GM15510 (cell line): ENCODE results near the gene MESP2.

Experiments
- POLR2A ChIP-seq: IDR thresholded peaks from 3 replicates; pipeline ENCODE4 v1.6.1; 2011; ENCODE audit warnings: borderline replicate concordance; ENCODE audit not compliant: insufficient read length; ENCODE audit errors: extremely low read depth

Gene MESP2

DNA sequence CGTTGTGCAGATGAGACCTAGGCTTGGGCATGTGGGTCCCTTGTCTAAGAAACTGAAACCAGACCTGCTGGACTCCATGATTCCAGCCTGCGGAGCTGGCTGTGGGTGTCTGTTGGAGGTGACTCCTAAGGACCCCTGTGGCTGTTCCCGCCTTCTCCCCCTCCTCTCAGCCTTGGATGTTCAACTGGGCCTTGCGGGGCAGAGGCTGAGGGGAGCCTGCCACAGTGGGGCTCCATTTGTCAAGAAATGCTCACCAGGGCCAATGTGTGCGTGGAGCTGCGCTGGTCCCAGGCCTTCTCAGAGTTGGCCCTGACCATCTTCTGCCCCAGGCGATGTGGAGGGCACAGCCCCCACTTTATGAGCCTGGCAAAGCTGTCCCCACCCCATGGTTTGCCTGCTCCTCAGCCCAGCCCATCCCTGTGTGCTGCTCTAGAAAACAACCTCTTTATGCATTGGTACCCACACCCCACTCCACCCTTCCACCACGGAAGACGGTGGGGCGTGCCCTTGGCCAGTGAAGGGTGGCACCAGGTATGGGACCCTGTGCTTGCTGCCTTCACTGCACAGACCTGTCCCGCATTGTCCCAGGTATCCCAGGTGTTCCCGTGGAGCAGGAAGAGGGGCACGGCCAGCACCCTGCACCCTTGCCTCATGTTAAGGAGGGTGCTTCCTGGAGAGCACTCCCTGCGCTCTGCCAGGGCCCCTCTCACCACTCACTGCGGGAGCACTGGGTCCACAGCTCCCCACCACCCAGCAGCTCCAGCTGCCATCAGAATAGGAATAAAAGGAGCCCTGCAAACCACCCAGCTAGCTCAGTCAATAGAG lies 7.9 kb downstream of the MESP2 start:
- no peak for TF ChIP-seq POLR2A

DNA sequence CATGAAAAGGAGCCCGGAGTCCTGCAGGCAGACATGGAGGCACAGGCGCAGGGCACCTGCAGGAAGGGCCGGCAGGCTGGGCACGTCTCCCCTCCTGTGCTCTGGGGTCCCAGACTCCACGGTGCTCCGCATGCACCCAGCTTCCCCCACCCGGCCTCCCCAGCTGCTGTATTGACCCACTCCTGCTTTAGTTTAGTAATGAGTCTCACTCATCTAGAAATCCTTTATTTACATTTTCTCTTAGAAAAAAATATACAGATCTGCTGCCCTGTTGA lies 8.5 kb downstream of the MESP2 start:
- TF ChIP-seq POLR2A: no peak

DNA sequence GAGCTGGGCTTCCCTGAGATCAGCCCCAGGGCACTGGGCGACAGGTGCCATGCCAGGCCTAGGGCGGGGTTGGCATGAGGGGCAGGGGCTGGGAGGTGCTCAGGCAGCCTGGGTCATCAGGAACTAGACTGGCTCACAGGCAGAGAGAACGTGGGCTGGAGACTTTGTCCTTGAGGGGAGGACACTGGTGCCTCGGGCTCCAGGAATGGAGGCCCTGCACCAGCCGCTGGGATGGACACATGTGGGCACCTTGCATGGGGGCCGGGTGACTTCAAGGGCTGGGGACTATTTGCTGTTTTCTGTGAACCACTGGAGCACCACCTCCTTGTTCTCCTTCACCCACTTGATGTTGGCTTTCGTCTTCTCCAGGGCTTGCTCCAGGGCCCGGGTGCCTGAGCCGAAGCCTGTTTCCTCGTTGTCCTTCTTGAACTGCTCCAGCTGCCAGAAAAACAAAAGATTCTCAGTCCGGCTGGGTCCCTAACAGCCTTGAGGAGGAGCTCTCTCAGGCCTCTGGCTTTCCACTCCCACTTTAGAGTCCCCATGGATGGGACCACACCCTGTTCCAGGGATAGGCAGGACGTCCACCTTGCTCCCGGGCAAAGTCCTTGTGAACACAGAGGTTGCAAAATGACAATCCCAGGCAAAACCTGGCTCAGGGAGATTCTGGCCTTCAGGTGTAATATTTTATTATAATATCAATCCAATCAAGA lies 9.1 kb downstream of the MESP2 start:
- no peak for TF ChIP-seq POLR2A

DNA sequence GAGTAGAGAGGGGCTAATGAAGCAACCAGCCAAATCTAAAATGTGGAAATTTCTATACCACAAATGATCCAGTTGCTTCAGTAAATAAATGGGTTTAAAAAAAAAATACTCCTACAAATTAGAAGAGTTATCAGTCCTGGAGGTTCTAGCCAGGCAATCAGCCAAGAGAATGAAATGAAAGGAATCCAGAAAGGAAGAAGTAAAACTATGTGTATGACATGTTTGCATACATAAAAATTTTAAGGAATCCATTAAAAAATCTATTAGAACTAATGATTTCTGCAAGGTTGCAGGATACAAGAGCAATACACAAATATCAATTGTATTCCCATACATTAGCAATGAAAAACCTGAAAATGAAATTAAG lies 9.6 kb downstream of the MESP2 start:
- TF ChIP-seq POLR2A: no peak

DNA sequence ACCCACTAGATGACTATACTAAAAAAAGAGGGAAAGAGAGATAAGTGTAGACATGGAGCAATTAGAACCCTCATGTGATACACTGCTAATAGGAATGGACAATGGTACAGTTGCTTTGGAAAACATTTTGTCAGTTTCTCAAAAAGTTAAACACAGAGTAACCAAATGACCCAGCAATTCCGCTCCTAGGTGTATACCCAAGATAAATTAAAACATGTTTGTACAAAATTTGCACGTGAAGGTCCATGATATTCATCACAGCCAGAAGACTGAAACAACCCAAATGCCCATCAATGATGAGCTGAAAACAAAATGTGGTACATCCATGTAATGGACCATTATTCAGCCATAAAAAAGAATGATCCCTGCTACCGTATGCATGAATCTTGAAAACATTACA lies 11.8 kb downstream of the MESP2 start:
- TF ChIP-seq POLR2A: no peak

DNA sequence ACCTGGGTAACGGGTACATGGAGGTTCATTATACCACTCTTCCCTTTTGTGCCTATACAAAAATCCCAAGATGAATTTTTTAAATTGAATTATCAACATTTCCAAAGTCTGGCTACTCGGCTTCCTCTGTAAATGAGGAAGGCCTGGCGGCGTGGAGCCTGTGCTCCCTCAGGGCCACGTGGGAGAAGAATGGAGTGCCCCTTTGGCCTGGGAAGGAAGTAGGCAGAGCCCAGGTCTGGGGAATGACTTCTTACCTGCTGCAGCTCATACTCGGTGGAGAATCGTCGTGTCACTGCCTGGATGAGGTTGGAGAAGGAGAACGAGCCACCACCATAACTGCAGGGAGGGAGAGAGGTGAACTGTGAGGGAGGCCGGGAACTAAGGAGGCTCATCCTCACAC lies 14.1 kb downstream of the MESP2 start:
- no peak for TF ChIP-seq POLR2A

DNA sequence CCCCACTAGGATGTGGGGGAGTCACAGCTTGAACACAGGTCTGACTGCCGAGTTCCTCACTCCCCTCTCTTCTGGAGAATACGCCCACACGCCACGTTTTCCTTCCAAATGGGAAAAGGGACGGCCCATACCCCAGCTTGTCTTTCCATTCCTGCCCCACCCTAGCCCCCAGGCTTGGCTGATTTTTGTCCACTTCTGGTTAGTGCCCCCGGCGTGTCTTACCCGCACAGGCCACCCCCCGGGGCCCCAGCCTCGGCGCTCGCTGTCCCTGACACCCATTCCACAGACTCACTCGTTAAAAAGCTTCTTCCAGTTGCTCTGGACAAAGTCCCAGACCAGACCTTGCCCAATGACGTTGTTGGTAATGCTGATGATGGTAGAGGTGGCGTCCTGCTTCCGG lies 14.5 kb downstream of the MESP2 start:
- no peak for TF ChIP-seq POLR2A

- TF ChIP-seq POLR2A: no peak
These were observed 16.1 kb downstream of the MESP2 start for GRCh38 chr15:89792106-89792805.

DNA sequence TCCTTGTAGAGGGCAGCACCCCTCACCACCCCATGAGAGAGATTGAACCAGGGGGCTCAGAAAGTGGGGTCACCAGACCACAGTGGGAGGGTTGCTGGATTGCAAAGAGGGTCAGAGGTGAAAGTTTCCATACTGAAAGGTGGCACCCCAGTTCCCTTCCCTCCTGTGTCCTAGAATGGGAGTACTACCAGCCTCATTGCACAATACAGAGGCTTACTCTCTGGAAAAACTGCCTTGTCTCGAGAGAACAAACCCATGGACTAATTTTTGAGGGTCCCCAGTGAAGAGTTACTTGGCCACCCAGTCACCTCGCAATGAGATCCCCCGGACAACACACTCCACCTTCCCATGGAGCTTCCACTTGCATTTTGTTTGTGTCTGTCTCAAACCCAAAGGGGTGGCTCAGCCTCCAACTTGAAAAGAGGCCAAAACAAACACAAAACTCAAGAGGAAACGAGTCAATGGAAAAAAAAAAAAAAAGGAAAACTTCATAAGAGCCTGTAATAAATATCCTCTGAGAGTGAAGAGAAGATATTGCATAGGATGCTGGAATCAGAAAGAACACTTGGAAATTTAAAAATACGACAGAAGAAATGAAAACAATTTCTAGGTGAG lies 18.6 kb downstream of the MESP2 start:
- no peak for TF ChIP-seq POLR2A

DNA sequence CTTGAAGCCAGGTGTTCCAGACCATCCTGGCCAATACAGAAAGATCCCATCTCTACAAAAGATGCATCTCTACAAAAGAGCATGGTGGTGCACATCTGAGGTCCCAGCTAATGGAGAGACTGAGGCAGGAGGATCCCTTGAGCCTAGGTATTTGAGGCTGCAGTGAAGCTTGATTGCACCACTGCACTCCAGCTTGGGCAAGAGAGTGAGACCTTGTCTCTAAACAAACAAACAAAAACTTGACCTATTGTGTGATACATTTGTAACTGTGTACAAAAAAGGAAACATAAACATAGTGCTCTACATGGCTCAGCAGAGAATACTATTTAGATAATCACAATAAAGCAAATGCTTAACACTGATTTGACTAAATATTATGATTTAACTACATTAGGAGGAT lies 19.9 kb downstream of the MESP2 start:
- no peak for TF ChIP-seq POLR2A

DNA sequence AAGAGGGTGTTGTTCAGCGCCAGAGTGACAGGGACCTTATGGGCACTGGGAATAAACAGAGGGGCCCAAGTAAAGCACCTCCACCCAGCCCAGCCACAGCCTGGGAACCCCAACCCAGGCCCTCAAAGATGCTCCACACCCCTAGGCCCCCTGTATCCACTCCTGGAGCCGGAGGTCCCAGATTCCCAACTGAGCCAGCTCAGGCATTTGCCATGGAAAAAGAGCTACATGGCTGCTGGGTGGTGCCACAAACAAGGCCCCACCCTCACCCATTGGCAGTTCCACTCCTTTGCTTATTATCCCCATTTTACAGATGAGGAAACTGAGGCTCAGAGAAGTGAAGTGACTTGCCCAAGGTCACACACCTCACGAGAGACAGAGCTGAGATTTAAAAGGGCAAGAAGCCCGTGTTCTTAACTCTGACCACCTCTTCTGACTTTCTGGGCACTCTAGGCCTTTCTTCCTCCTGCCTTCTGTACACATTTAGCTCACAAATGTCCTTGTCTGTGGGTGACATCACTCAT lies 21.6 kb downstream of the MESP2 start:
- TF ChIP-seq POLR2A: no peak

GRCh38 chr15:89799011-89799911 lies 23.1 kb downstream of the MESP2 start:
- TF ChIP-seq POLR2A: no peak

DNA sequence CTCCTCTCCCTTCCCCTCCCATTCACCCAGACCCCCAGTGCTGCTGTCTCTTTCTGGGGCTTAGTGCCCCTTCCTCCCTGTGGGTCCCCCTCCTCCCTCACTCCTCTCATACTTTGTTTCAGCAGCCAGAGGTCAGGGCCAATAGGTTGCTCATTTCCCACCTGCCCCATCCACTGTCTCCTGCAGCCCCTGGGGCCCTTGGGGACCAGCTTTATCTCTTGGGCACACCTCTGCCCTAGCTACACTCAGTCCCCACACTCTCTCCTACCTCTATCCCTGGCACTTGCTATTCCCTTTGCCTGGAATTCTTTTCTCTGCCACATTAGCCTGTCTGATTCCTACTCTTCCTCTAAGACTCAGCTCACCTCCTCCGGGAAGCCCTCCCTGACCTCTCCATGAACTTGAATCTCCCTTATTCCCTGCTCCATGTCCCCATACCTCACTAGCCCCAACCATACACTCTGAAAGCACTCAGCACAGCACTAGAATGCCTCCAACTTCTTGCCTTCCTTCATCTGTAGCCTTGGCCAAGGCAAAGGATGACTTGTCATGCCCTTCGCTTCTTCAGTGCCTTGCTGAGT lies 23.9 kb downstream of the MESP2 start:
- TF ChIP-seq POLR2A: no peak
